NCI-H1092 (cell line): Measurements from ENCODE around the gene USP12.
"Not testable (repeated sequence)": the region's sequence is repeated elsewhere in the genome, so short reads cannot be mapped to it uniquely, and the experiment has no call there.

Source experiments
- DNase-seq: peaks from one replicate; lab custom pipeline; 2025; lab: John Stamatoyannopoulos, UW

Gene USP12

DNA sequence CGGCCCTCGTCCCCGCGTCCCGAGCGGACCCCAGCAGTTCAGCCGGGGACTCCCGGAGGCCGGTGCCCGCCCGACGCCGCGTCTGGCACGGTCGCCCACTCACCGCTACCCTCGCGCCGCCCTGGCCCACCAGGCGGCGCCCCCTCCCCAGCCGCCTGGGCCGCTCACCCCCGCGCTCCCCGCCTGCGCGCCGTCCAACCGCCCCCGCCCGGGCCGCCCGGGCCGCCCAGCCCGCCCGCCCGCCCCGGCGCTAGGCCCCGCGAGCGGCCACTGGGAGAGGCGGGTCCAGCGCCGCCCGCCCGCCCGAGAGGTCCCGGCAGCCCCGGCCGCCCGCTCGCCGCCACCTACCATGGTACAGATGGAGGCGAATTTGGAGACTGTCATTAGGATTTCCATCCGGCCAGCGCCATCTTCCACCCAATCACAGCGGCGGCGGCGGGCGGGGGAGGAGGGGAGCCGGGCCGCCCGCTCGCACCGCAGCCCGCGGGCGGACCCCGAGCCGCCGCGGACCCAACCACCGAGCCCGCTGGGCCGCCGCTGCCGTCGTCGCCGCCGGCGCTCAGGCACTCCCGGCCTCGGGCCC, at the start of gene USP12:
Gene USP12 (minus strand): TSS at position 568 of the 583 bp plus-strand sequence. CDS start 172 bp downstream, at position 396.
- peak; percentile 41 for DNase-seq

DNA sequence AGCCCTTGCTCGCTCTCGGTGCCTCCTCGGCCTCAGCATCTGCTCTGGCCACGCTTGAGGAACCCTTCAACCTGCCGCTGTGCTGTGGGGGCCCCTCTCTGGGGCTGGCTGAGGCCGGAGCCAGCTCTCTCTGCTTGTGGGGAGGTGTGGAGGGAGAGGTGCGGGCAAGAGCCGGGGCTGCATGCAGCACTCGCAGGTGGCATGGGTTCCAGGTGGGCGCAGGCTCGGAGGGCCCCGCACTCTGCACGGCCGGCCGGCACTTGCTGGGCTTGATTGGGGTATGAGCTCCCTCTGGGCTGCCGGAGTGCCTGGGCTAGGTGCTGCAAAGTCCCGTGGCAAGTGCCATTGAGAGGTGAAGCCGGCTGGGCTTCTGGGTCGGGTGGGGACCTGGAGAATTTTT, 48.0 kb upstream of the USP12 start:
- DNase-seq: no peak

- not testable (repeated sequence) for DNase-seq
Observed at GRCh38 chr13:27218861-27219260, 47.2 kb upstream of the USP12 start.

GRCh38 chr13:27217791-27218190, 46.2 kb upstream of the USP12 start:
- not testable (repeated sequence) for DNase-seq

DNA sequence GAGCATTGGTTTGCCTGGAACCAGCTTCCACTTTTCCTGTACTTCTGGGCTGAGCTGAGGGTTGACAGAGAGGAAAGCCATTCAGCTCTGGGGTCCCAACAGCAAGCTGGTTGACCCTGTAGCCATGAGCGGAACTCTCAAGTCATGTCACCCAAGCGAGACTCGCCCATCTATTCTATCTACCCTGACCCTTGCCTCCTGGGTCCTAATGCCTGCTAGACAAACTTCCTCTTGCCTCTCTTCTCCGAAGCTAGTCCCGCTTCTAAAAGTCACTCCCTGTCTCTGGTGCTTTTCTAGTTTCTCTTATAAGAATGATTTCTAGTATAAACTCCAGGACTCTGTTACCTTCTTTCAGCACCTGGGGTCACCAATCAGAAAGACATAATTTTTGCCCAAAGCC, 41.8 kb upstream of the USP12 start:
- not testable (repeated sequence) for DNase-seq

DNA sequence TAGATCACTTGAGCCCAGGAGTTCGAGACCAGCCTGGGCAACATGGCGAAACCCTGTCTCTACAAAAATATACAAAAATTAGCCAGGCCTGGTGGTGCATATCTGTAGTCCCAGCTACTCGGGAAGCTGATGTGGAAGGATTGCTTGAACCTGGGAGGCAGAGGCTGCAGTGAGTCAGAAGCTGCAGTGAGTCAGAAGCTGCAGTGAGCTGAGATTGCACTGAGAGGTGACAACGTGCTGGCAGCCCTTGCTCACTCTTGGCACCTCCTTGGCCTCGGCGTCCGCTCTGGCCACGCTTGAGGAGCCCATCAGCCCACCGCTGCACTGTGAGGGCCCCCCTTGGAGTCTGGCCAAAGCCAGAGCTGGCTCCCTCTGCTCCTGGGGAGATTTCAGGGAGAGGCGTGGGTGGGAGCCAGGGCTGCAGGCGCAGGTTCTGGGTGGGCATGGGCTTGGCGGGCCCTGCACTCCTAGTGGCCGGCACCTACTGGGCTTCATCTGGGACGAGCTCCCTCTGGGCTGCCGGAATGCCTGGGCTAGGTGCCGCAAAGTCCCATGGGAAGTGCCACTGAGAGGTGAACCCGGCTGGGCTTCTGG, 40.3 kb upstream of the USP12 start:
- DNase-seq: no peak

DNA sequence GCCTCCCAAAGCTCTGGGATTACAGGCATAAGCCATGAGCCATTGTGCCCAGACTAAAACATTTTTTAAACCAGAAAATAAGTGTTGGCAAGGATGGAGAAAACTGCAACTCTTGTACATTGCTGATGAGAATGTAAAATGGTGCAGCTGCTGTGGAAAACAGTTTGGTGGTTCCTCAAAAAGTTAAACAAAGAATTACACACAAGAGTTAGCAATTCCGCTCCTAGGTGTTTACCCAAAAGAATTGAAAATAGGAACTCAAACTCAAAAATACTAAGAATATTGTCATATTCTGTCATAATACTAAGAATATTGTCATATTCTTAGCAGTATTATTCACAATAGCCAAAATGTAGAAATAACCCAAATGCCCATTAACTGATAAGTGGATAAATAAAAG, 39.7 kb upstream of the USP12 start:
- DNase-seq: no peak

- no peak for DNase-seq
Observed at GRCh38 chr13:27208514-27208913, 36.9 kb upstream of the USP12 start.

DNA sequence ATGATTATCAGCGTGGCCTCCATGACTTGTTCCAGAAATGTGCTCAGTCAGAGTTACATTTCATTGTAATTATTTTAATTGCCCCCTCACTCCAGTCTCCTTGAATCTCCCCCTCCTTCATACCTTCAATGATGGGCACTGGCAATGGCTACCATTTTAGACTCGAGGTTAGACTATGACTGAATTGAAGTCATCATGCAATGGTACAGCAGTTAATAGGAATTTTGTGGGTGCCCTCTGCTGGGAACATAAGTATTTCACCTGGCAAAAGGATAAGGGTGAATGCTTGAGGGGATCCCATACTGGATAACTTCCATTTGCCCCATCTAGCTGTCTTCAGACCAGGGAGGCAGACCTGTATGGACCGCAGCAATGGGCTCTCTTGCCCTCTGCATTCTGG, 32.2 kb upstream of the USP12 start:
- no peak for DNase-seq

- no peak for DNase-seq
Observed at GRCh38 chr13:27203186-27203585, 31.6 kb upstream of the USP12 start.

- no peak for DNase-seq
Observed at GRCh38 chr13:27201661-27202060, 30.1 kb upstream of the USP12 start.

DNA sequence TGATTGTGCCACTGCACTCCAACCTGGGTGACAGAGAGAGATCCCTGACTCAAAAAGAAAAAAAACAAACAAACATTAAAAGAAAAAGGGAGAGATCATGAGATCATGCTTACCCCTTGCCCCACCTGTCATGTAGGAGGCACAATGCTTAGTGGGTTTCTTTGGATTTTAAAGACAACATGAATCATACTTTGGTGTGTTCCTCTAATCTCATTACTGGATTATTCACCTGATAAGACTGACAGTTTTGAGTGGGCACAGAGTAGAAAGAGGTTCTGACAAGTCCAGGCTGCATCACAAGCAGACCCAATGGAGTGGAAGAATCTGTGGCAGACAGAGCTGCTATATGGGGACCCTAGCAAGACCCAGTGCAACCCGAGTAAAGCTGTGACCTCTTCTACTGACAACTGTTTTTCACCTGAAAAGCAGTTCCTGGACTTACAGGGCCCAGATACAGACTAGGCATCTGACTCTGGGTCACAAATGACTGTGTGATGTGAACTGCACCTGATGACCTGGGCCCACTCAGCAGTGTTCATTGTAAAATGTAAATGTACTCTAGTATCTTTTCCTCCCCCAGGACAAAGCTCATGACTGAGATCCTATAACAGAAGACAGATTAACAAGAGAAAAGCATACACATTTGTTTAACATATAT, 28.9 kb upstream of the USP12 start:
- DNase-seq: no peak

DNA sequence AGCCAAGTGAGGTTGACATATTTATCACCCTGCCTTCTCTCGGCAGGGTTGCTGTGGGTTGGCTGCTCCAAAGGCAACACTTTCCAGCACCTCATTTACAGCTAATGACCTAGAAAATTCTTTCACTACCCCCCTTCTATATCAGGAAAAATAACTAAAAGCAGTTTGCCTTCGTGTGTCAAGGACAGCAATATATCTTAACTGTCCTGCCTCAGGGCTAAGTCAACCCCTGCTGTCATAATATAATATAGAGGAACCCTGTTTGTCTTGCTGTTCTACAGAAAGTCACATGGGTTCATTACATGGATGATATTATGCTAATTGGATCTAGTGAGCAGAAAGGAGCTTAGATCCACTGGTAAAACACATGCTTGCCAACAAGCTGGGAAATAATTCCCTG, 28.1 kb upstream of the USP12 start:
- DNase-seq: no peak

DNA sequence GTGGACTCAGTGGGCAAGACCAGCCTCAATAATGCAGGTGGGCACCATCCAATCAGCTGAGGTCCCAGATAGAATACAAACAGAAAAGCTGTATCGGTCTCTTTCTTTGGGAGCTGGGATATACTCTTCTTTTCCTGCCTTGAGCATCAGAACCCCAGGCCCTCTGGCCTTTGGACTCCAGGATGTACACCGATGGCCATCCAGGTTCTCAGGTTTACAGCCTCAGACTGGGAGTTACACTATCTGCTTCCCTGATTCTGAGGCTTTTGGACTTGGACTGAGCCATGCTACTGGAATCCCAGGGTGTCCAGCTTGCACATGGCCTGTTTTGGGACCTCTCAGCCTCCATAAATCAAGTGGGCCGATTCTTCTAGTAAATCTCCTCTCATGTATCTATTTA, 27.6 kb upstream of the USP12 start:
- no peak for DNase-seq

GRCh38 chr13:27194895-27195764, 23.5 kb upstream of the USP12 start:
- no peak for DNase-seq

DNA sequence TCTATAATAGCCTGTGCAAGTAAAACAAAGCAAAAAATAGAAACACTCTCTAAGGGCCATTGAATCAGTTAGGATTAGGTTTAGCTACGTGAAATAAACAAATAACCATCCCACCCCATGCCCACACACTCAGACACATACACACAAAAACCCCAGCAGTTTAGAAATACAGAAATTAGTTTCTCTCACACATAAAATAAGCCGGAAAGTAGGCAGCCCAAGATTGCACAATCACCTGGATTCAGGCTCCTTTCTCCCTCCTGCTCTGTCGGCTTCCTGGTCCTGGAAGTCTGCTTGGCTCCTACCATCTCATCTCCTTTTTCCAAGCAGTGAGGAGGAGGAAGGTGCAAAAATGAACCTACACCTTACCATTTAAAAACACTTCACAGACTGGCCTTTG, 22.6 kb upstream of the USP12 start:
- no peak for DNase-seq

GRCh38 chr13:27193496-27193895, 21.9 kb upstream of the USP12 start:
- no peak for DNase-seq

GRCh38 chr13:27192973-27193372, 21.4 kb upstream of the USP12 start:
- no peak for DNase-seq

- not testable (repeated sequence) for DNase-seq
Observed at GRCh38 chr13:27192367-27192766, 20.8 kb upstream of the USP12 start.

DNA sequence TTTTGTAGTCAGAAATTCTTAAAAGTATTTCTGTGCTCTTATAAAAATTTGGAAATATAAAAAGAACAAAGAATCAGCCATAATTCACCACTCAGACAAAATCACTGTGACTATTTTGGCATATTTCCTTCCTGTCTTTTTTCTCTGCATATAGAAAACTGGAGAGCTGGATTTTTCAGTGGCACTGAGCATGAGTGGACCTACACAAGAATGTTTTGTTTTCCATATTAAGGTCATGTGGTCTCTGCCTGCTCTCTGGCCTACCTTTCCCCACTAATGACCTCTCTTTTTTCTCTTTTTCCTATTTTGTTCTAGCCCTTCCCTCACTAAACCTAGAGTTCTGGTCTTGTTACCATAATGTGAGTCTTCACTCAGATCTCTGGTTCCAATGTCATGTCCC, 17.6 kb upstream of the USP12 start:
- no peak for DNase-seq

- DNase-seq: no peak
Observed at GRCh38 chr13:27188239-27188638, 16.6 kb upstream of the USP12 start.

DNA sequence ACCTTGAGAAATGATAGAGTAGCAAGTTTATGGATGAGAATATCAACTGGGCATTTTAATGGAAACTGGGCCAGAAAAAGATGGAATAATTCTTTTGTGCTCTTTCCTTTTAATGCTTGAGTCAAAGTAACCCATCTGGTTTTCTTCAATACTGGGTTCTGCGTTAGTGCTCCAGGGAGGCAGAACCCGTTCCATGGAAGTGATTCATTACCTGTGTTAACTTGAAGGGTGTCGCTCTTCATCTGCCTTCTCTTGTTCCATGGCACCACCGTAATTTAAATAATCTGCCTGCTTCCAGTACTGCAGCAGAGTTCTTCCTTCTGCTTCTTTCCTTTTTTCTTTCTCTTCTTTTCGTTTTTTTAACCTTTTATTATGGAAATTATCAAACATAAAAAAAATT, 14.7 kb upstream of the USP12 start:
- DNase-seq: no peak
